GM08714 (cell line): Measurements from ENCODE around the gene ANLN.
"Not testable (repeated sequence)": the region's sequence is repeated elsewhere in the genome, so short reads cannot be mapped to it uniquely, and the experiment has no call there.

Experiments
- H3K4me3 ChIP-seq: fragments of 200-500 bp; sonication (Bioruptor generic); 2 replicates; pipeline ENCODE4 v1.5.1; 2014; ENCODE audit warnings: mild to moderate bottlenecking, low read length, inconsistent platforms
- ZNF274 ChIP-seq: IDR thresholded peaks from 2 replicates; pipeline ENCODE4 v1.6.1; 2012; ENCODE audit warnings: mild to moderate bottlenecking, low read depth, low read length

The ANLN gene

GRCh38 chr7:36475011-36475342 is 85.3 kb downstream of the ANLN start:
- H3K4me3 ChIP-seq, result no peak overlapping the region
- no peak for TF ChIP-seq ZNF274

- no peak overlapping the region for H3K4me3 ChIP-seq
- TF ChIP-seq ZNF274, result no peak
Measured at GRCh38 chr7:36475381-36475780, 85.7 kb downstream of the ANLN start.

GRCh38 chr7:36478745-36479144 is 89.1 kb downstream of the ANLN start:
- TF ChIP-seq ZNF274, result no peak
- H3K4me3 ChIP-seq, result no peak overlapping the region

GRCh38 chr7:36483853-36484252 is 94.2 kb downstream of the ANLN start:
- not testable (repeated sequence) for H3K4me3 ChIP-seq

GRCh38 chr7:36484265-36484664 is 94.6 kb downstream of the ANLN start:
- no peak for TF ChIP-seq ZNF274

GRCh38 chr7:36486336-36486735 is 96.7 kb downstream of the ANLN start:
- H3K4me3 ChIP-seq, result no peak overlapping the region
- TF ChIP-seq ZNF274, result no peak

More at GRCh38 chr7:36484265-36484664, 94.6 kb downstream of the ANLN start:
- H3K4me3 ChIP-seq, result no peak overlapping the region

- no peak for TF ChIP-seq ZNF274
- H3K4me3 ChIP-seq, result no peak overlapping the region
Measured at GRCh38 chr7:36487756-36488336, 98.2 kb downstream of the ANLN start.

- H3K4me3 ChIP-seq, result not testable (repeated sequence)
Measured at GRCh38 chr7:36488672-36489071, 99.0 kb downstream of the ANLN start.

- no peak overlapping the region for H3K4me3 ChIP-seq
- TF ChIP-seq ZNF274, result no peak
Measured at GRCh38 chr7:36490419-36490830, 100.8 kb downstream of the ANLN start.

GRCh38 chr7:36491317-36491716 is 101.7 kb downstream of the ANLN start:
- no peak for TF ChIP-seq ZNF274
- no peak overlapping the region for H3K4me3 ChIP-seq

GRCh38 chr7:36496576-36496975 is 106.9 kb downstream of the ANLN start:
- no peak overlapping the region for H3K4me3 ChIP-seq
- no peak for TF ChIP-seq ZNF274

GRCh38 chr7:36497176-36497575 is 107.5 kb downstream of the ANLN start:
- not testable (repeated sequence) for H3K4me3 ChIP-seq

- no peak for TF ChIP-seq ZNF274
- no peak overlapping the region for H3K4me3 ChIP-seq
Measured at GRCh38 chr7:36497775-36498174, 108.1 kb downstream of the ANLN start.
